Measurements from ENCODE around the gene CTNNA2. TPM values are rescaled to one million over a fixed set of nuclear protein-coding genes. Genes with fewer than 3 reads are reported as not detected.

Gene CTNNA2
- polyA plus RNA-seq, 1 of the 3 experiments (the other 2 are of a cell fraction), result 0.30 TPM

DNA sequence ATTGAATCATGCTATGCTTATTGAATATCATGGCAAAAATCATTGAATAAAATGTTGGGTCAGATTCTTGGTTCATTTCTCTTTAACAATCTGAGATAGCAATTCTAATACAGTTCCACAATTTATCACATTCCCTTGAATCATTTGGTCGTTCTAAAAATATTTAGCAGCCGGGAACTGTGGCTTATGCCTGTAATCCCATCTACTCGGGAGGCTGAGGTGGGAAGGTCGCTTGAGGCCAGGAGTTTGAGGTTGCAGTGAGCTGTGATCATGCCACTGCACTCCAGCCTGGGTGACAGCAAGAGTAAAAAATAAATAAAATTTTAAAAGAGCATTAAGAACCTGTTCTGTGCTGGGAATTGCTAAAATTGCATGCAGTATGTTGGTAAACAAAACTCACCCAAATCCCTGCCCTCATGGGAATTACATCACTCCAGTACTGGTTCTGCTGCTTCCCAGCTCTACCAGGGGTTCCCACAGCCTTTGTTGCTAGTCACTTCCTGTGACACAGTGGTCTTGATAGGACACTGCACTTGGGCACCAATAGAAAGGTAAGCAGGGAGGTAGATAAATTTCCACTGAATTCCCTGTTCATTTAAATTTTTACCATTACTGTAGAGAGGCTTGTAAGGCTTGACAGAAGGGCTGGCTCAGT lies 200.4 kb downstream of the CTNNA2 start:
- no peaks in the 10 kb centered on the region for H3K36me3 ChIP-seq (replicated peaks in 1 of 2; ENCODE audit: control insufficient read depth in 1 of 2, insufficient read depth in 2 of 2, low read length in 1 of 2)
- H3K27me3 ChIP-seq (ENCODE audit: insufficient read depth), result no peaks in the 10 kb centered on the region
- 47% methylated on average over 4 of the region's 4 CpGs for WGBS (ENCODE audit: low lambda C conversion rate)
- H3K27ac ChIP-seq (ENCODE audit: low read depth in 2 of 2, low read length in 1 of 2), result no peak overlapping the region
- H3F3A ChIP-seq (replicated peaks; ENCODE audit: insufficient read depth), result no peaks in the 10 kb centered on the region
- no peaks in the 10 kb centered on the region for H3K9me2 ChIP-seq
- DNase-seq, result no peak
- no peaks in the 10 kb centered on the region for H3K79me2 ChIP-seq (ENCODE audit: insufficient read depth)
- POLR2A ChIA-PET, result no interaction called here
- no peak overlapping the region for H2AFZ ChIP-seq (ENCODE audit: low read depth)
- no peak overlapping the region for H3K9ac ChIP-seq
- H3K4me1 ChIP-seq (ENCODE audit: control insufficient read depth in 1 of 2, insufficient read depth in 2 of 2, low read depth in 1 of 2, low read length in 1 of 2), result no peaks in the 10 kb centered on the region
- no peaks in the 10 kb centered on the region for H4K20me1 ChIP-seq (ENCODE audit: insufficient read depth)
- CTCF ChIA-PET, result interaction anchor here (1.0 kb wide), 1 partner anchor 12 kb away, joined by 3 read pairs; no protein-coding TSS in a partner anchor
- H3K4me2 ChIP-seq, result no peak overlapping the region
- H3K4me3 ChIP-seq (ENCODE audit: low read depth in 2 of 2, low read length in 1 of 2), result no peak overlapping the region
- TF ChIP-seq REST (IDR thresholded peaks at IDR 0.05; ENCODE audit: low read depth, low read length), result no peak
- TF ChIP-seq, protein P1, sequence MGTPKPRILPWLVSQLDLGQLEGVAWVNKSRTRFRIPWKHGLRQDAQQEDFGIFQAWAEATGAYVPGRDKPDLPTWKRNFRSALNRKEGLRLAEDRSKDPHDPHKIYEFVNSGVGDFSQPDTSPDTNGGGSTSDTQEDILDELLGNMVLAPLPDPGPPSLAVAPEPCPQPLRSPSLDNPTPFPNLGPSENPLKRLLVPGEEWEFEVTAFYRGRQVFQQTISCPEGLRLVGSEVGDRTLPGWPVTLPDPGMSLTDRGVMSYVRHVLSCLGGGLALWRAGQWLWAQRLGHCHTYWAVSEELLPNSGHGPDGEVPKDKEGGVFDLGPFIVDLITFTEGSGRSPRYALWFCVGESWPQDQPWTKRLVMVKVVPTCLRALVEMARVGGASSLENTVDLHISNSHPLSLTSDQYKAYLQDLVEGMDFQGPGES (IDR thresholded peaks at IDR 0.05; ENCODE audit: low read depth, low read length), result no peak
- no peak for TF ChIP-seq ELF1 (IDR thresholded peaks at IDR 0.05)
- no peak for TF ChIP-seq YY1 (IDR thresholded peaks at IDR 0.05; ENCODE audit: low read depth)
- TF ChIP-seq USF2 (IDR thresholded peaks at IDR 0.05; ENCODE audit: borderline replicate concordance, low read depth, low read length), result no peak
- no peak for TF ChIP-seq TAF1 (IDR thresholded peaks at IDR 0.05; ENCODE audit: borderline replicate concordance, low read depth, low read length)
- no peak for TF ChIP-seq RAD21 (IDR thresholded peaks at IDR 0.05; ENCODE audit: low read length)
- no peak for TF ChIP-seq MEF2A (IDR thresholded peaks at IDR 0.05; ENCODE audit: borderline replicate concordance, low read depth)
- TF ChIP-seq CTCF (IDR thresholded peaks at IDR 0.05), result no peak
- TF ChIP-seq EZH2phosphoT487 (IDR thresholded peaks at IDR 0.05; ENCODE audit: borderline replicate concordance, low read depth), result no peak
- no peak for TF ChIP-seq TEAD4 (IDR thresholded peaks at IDR 0.05; ENCODE audit: borderline replicate concordance, insufficient read depth)
- H3K9me3 ChIP-seq, result no peaks in the 10 kb centered on the region

Data from SK-N-SH (cell line).